ENCODE results near the gene CBX8.

GRCh38 chr17:79803421-79803996 lies 6.6 kb upstream of the CBX8 start:
- TF ChIP-seq CTCF (IDR thresholded peaks at IDR 0.05): no peak
- no peak for TF ChIP-seq POLR2A (IDR thresholded peaks at IDR 0.05)

Measured in lower leg skin (tissue), 3 donors.